NCI-H460 (cell line): Measurements from ENCODE around the gene TRIP13. TPM values are rescaled to one million over a fixed set of nuclear protein-coding genes. Genes with fewer than 3 reads are reported as not detected.
"Not testable (repeated sequence)": the region's sequence is repeated elsewhere in the genome, so short reads cannot be mapped to it uniquely, and the experiment has no call there.

Experiments used
- DNase-seq: peaks from one replicate; pipeline ENCODE4 v3.0.0-alpha.2; 2016; ENCODE audit warnings: low read depth; ENCODE audit errors: extremely low read depth
- total RNA-seq: library from RNA; depleted of rRNA; stranded (reverse); fragments of >200 nt; shearing (Covaris generic); gene quantifications from 2 replicates; pipeline ENCODE4 v1.2.3, GENCODE V29; 2014

Gene TRIP13
- total RNA-seq, 1 experiment from 2014 or later, result 35.1 TPM

- not testable (repeated sequence) for DNase-seq
Observed at GRCh38 chr5:933951-934350, 41.3 kb downstream of the TRIP13 start.

- DNase-seq, result not testable (repeated sequence)
Observed at GRCh38 chr5:934381-934967, 41.8 kb downstream of the TRIP13 start.

DNA sequence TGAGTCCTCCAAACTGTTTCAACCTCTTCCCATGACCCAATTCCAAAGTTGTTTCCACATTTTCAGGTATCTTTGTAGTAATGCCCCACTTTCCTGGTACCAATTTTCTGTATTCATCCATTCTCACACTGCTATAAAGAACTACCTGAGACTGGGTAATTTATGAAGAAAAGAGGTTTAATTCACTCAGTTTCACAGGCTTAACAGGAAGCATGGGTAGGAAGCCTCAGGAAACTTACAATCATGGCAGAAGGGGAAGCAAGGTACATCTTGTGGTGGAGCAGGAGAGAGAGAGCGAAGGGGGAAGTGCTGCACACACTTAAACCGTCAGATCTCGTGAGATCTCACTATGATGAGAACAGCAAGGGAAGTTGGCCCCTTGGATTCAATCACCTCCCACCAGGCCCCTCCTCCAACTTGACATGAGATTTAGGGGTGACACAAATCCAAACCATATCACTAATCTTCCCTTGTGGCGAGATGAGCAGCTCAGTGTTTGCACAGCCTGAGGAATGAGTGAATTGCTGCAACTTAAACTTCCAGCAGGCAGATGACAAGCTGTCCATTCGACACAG, 42.9 kb downstream of the TRIP13 start:
- no peak for DNase-seq

DNA sequence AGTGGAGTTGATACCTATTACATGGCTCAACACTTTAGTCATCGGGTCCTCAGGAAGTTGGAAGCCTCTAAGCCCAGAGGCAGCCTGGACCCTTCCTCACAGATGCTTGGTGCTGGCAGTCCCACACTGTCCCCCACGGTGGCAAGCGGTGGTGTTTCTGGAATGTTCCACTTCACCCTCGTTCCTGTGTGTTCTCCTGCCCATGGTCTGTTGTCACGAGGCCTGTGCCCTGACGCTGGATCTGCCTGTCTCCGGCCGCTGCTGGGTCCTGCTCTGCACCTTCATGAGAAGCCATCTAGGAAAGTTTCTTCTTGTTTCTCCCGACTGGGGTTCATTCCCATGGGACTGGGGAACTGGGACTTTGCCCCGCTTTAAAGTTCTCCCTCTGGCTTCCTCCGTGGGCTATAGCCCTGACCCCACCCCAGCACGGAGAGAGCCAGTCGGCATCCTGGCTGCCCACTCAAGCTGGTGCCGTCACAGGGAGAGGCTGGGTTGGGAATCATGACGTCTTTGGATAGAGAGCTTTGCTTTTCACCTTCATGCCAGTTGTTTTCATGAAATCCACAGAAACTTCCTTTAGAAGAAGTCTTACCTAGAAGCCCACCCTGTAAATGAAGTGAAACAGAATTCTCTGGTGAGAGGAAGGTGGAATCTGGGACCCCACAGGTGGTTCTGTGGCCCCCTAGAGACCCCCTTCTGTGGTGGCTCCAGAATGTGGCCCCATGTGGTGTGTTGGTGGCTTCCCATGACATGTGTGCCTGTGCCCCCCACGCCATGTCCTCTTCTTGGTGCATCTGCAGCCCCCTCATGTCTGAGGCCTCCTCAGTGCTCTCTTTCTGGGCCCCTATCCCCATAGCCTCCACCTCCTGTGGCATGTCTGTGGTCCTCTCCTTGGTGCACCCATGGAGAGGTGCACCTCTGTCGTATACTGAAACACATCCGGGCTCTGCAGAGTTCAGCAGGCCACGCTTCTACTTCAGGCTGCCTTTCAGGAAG, 43.8 kb downstream of the TRIP13 start:
- no peak for DNase-seq

DNA sequence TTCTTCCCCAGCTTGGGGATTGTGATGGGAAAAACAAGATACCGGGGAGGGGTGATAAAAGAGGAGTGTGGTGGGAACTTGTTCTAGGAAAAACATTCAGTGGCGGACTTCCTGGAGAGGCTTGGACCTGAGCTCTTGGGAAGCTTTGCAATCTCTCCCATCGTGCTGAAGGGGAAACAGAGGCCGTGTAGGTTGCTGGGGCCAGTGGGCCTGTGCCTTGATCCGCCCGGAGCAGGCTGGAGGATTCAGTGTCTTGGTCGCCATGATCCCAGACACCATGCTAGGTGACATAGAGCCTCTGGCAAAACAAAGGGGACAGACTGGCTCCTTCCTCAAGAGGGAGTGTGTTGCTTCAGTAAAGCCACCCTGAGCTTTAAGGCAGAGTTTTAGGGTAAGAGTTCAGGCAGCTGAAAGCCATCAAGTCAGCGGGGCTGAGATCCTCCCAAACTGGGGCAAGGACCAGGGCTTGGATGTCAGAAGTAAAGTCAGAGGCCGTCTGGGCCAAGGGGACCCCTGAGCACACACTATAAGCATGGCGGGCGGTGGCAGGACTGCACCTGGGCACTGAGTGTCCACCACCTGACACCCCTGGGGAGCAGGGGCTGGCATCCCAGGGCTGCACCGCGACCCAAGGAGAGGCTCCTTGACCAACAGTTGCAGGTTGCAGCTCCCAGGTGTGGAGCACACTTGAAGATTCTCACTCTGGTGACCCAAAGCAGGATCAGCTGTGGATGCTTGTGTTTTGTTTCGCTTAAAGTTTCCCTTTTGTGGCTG, 44.7 kb downstream of the TRIP13 start:
- no peak for DNase-seq

GRCh38 chr5:939368-939767, 46.7 kb downstream of the TRIP13 start:
- no peak for DNase-seq

DNA sequence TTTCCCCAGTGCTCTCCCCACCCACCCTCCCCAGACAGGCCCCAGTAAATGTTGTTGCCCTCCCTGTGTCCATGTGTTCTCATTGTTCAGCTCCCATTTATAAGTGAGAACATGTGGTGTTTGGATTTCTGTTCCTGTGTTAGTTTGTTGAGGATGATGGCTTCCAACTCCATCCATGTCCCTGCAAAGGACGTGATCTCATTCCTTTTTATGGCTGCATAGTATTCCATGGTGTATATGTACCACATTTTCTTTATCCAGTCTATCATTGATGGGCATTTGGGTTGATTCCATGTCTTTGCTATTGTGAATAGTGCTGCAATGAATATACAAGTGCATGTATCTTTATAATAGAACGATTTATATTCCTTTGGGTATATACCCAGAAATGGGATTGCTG, 48.1 kb downstream of the TRIP13 start:
- not testable (repeated sequence) for DNase-seq

GRCh38 chr5:943201-943917, 50.7 kb downstream of the TRIP13 start:
- no peak for DNase-seq

DNA sequence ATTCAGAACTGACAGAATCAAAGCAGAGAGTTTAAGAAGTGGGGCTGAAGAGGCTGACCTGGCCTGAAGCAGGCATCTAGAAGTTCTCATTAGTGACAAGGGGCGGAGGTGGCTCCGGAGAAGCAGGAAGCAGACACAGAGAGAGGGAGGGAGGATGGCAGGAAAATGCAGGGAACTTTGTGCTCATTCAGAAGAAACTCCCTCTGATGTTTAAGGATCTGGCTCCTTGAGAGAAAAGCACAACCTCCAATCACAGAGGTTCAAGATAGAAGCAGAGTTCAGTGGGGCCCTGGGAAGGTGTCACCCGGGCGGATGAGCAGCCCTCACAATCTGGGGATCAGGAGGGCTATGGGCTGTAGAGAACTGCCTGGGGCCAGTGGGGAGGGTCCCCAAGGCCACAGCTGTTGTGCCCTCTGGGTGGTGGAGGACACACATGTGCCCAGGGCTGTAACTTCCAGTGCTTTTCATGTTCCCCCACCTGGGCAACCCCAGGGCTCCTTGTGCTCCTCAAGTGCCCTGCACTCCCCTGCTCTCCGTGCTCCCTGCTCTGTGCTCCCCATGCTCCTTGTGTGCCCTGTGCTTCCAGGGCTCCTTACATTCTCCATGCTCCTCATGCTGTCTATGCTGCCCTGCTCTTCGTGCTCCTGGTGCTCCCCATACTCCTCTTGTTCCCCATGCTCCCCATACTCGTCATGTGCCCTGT, 51.4 kb downstream of the TRIP13 start:
- no peak for DNase-seq

- no peak for DNase-seq
Observed at GRCh38 chr5:944621-944927, 51.9 kb downstream of the TRIP13 start.

GRCh38 chr5:944992-945685, 52.5 kb downstream of the TRIP13 start:
- DNase-seq, result no peak

DNA sequence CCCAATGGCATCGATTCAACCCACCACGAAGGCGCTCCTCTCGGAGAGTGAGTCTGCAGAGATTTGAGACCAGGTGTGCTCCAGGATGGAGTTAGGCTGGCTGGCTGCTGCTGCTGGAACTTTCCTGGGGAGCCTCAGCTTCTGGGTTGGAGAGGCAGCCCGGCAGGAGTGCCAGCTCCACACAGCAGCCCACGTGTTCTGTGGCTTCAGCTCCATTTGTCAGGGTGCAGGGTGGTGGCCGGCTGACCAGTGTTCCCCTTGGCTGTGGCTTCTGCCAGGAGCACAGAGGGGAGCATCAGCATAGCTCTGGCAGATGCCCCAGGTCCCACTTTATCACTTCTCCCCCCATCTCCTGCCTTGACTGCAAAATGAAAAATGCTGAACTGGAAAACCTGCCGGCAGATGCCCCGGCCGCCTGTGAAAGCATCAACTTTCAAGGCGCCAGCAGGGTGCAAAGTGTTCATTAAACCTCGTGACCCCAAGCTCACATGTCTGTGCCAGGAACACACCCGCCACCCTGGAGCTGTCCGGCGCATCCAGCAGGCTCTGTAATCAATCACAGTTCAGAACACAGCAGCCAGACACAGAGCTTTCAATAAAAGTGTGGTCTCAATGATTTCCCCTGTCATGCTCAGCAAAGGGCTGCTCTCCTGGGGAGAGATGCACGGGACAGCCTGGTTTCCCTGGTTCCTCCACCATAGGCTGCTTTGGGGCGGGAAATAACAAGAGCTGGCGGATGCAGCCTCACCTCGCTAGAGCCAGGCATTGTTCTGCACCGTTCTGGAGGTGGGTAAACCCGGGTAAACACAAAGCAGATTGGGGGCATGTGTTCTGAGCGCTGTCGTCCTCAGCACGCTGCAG, 53.2 kb downstream of the TRIP13 start:
- no peak for DNase-seq

DNA sequence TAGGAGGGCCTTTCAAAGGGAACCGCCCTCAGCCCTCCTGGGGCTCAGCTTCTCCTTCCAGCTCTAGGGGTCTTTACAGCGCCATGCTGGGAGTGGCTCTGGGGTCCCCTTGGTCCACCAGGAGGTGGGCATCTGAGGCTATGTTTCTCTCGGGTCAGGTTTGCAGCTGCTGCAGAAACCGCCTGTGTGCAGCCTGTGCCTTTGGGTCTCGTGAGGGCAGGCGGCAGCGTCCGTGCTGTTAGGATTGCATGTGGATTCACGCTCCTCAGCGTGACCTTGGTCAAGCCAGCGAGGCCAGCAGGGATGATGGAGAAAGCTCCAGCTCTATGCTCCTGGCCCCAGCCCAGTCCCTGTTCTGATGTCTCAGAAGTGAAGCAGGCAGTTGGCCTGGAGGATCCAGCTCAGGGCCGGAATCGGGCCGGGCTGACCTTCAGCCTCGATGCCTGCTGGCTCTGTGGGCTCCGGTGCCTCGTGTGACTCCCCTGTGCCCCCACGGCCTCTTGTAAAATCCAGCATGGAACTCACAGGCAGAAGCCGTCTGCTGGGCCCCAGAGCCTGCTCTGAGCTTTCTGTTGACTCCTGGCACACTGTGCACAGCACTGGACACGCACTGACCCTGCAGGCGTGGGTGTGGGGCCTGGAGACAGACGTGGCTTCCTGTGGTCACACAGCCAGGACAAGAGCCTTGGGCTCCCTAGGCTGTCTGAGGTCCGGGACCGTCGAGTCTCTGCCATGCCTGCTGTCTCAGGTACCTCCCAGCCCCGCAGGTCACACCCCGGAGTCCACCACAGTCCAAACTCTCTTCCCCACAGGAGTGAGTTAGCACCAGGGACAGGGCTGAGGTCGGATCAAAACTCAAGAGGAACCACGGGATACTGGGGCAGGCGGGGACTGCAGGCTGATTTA, 54.3 kb downstream of the TRIP13 start:
- no peak for DNase-seq

- DNase-seq, result no peak
Observed at GRCh38 chr5:947626-948471, 55.2 kb downstream of the TRIP13 start.

DNA sequence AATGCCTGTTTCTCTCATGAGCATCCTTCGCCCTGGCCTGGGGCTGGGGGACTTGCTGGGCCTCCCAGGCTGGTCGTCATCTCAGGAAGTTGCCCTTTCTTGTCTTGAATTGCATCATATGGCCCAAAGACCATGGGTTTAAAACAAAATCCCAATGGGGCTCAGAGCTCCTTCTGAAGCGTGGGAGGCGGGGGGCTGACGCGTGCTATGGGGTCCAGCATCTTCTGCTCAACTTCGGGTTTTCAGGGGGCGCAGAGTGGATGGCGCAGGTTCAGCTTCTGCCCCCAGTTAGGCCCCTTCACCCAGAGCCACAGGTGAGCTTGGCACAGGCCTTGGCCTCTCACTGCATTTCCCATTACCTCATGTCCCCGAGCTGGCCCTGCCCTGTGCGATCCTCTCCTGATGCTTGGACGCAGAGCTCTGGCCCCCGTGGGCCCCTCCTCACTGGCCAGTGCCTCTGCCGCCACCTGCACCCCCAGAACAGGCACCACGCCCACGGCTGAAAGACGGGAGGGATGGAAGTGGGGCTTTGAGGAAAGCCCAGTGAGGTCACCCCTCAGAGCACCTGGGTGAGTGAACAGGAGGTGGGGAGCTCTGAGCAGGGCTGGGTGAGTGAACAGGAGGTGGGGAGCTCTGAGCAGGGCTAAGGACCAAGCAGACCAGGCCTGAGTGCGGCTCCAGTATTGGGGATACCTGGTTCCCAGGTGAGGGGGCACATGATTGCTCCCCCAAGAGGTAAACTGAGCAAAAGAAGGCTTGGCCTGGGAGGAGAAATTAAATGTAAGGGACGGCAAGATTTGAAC, 56.0 kb downstream of the TRIP13 start:
- DNase-seq, result no peak

DNA sequence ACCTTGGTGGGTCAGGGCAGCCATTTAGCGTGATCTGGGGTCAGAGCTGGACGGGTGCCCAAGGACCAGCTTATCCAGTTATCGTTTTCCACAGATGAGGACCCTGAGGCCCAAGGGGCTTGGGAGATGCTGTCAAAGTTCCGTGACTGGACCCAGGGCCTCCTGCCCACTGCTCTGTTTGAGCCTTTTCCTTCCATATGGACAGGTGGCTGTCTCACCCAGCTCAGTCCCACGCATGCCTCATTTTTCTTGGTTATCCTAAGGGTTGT, 56.5 kb downstream of the TRIP13 start:
- no peak for DNase-seq
